BLaER1 (cell line): ENCODE measurements around the gene GDNF.

Experiments
- H3K27ac ChIP-seq: shearing (Covaris generic); formaldehyde crosslinking; 2 replicates; pipeline ENCODE4 v1.8.1; 2022
- H3K27me3 ChIP-seq: shearing (Covaris generic); formaldehyde crosslinking; 2 replicates; pipeline ENCODE4 v1.8.1; 2022
- H3K36me3 ChIP-seq: shearing (Covaris generic); formaldehyde crosslinking; 2 replicates; pipeline ENCODE4 v1.8.1; 2022
- H3K4me1 ChIP-seq: shearing (Covaris generic); formaldehyde crosslinking; 2 replicates; pipeline ENCODE4 v1.8.1; 2022
- H3K4me2 ChIP-seq: shearing (Covaris generic); formaldehyde crosslinking; 2 replicates; pipeline ENCODE4 v1.8.1; 2022
- H3K4me3 ChIP-seq: shearing (Covaris generic); formaldehyde crosslinking; 2 replicates; pipeline ENCODE4 v1.8.1; 2022
- H3K9ac ChIP-seq: shearing (Covaris generic); formaldehyde crosslinking; 2 replicates; pipeline ENCODE4 v1.8.1; 2022
- H3K9me3 ChIP-seq: shearing (Covaris generic); formaldehyde crosslinking; 2 replicates; pipeline ENCODE4 v1.8.1; 2022
- H4K20me1 ChIP-seq: shearing (Covaris generic); formaldehyde crosslinking; 2 replicates; pipeline ENCODE4 v1.8.1; 2022
- Cebpa-rat ChIP-seq: shearing (Covaris generic); IDR thresholded peaks from 2 replicates; pipeline ENCODE4 v1.8.1; 2022

The GDNF gene

DNA sequence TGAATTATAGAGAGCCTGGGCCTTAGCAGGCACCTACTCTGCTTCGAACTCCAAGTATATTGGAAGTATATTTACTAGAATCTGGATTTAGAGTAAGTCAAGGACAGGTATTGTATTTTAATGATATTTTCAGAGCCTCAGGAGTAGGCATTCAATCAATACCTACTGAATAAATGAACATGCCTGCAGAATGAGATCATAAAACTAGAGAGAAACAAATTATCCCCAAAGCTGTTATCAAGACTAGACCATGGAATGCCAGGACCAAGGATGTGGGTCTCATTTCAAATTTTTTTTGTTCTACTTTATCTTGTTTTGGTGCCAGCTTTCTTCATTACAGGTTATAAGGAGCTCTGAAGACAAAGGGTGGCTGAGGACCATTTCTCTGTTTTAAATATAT is 66.0 kb downstream of the GDNF start:
- H3K27ac ChIP-seq: no peak overlapping the region
- H3K36me3 ChIP-seq: no peaks in the 10 kb centered on the region
- H4K20me1 ChIP-seq: no peaks in the 10 kb centered on the region
- no peaks in the 10 kb centered on the region for H3K27me3 ChIP-seq
- no peak overlapping the region for H3K4me3 ChIP-seq
- H3K9me3 ChIP-seq: peaks cover 20% of the 10 kb centered on the region
- no peak for TF ChIP-seq Cebpa-rat
- H3K4me1 ChIP-seq: no peaks in the 10 kb centered on the region
- no peak overlapping the region for H3K9ac ChIP-seq
- no peak overlapping the region for H3K4me2 ChIP-seq

DNA sequence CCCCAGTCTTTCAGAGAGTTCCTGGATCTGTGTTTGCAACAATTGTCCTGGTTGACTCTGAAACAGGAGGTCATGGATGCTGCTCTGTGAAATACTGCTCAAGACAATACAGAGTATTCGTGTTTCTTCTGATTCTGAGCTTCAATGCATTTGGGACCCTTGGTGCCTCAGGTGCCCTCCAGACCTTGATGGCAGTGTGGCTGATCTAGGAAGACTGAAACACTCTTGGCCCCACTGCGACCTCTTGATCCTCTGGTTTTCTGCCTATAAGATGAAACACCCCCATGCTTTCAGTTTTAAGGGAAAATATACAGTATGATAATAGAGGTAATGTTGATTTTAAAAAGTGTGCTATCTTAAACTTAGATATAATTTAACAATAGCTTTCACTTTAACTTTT is 67.6 kb downstream of the GDNF start:
- Histone ChIP-seq H3K4me1 (no peaks in the 10 kb centered on the region), H4K20me1 (no peaks in the 10 kb centered on the region), H3K27me3 (no peaks in the 10 kb centered on the region), H3K9me3 (peaks cover 20% of the 10 kb centered on the region), H3K4me3 (no peak overlapping the region), H3K36me3 (no peaks in the 10 kb centered on the region), H3K4me2 (no peak overlapping the region), H3K27ac (no peak overlapping the region), H3K9ac (no peak overlapping the region)
- no peak for TF ChIP-seq Cebpa-rat

DNA sequence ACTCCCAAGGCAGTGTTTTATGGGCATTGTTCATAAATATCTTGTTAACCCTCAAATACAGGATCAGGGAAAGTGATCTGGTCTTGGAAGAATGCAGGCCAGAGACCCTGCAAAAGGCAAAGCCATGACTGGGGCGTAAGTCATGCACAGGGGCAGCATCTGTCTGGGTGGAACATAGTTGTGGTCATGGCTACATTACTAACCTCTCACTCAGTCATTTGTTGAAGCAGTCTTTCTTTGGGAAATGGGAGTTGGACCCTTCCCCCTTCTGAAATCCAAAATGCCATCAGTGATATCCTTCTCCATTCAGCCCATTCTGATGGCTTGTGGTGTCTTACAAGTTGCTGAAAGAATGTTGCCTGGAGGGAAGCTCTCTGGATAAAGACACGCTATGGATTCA is 68.1 kb downstream of the GDNF start:
- Histone ChIP-seq H3K4me2 (no peak overlapping the region), H3K4me1 (no peaks in the 10 kb centered on the region), H3K4me3 (no peak overlapping the region), H4K20me1 (no peaks in the 10 kb centered on the region), H3K27ac (no peak overlapping the region), H3K9ac (no peak overlapping the region), H3K9me3 (peaks cover 20% of the 10 kb centered on the region), H3K27me3 (no peaks in the 10 kb centered on the region), H3K36me3 (no peaks in the 10 kb centered on the region)
- TF ChIP-seq Cebpa-rat: no peak

- Histone ChIP-seq H3K9ac (no peak overlapping the region), H3K27ac (no peak overlapping the region), H3K4me3 (no peak overlapping the region), H4K20me1 (no peaks in the 10 kb centered on the region), H3K36me3 (no peaks in the 10 kb centered on the region), H3K4me1 (no peaks in the 10 kb centered on the region), H3K4me2 (no peak overlapping the region), H3K27me3 (no peaks in the 10 kb centered on the region), H3K9me3 (peaks cover 20% of the 10 kb centered on the region)
- TF ChIP-seq Cebpa-rat: no peak
These were observed 68.6 kb downstream of the GDNF start for GRCh38 chr5:37771203-37771611.

GRCh38 chr5:37770786-37771185 is 69.1 kb downstream of the GDNF start:
- no peaks in the 10 kb centered on the region for H3K27me3 ChIP-seq
- H4K20me1 ChIP-seq: no peaks in the 10 kb centered on the region
- H3K4me2 ChIP-seq: no peak overlapping the region
- no peaks in the 10 kb centered on the region for H3K36me3 ChIP-seq
- TF ChIP-seq Cebpa-rat: no peak
- no peak overlapping the region for H3K4me3 ChIP-seq
- H3K9me3 ChIP-seq: peaks cover 20% of the 10 kb centered on the region
- no peak overlapping the region for H3K27ac ChIP-seq
- no peaks in the 10 kb centered on the region for H3K4me1 ChIP-seq
- H3K9ac ChIP-seq: no peak overlapping the region

DNA sequence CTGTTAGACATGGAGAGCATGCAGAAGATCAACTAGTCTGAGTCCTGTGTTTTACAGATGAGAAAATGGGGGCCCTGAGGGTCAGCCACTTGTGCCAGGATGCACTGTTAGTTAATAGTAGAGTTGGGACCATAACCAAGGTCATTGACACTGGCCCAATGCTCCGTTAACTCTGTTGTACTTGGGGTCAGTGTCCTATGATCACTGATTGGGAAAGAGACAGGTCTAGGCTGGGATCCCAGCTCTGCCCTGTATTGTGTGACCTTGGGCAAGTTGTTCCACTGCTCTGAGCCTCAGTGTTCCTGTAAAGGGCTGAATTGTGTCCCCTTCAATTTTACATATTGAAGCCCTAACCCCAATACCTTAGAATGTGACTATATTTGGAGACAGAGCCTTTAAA is 70.0 kb downstream of the GDNF start:
- TF ChIP-seq Cebpa-rat: no peak
- Histone ChIP-seq H3K4me2 (no peak overlapping the region), H3K27ac (no peak overlapping the region), H4K20me1 (no peaks in the 10 kb centered on the region), H3K9me3 (peaks cover 12% of the 10 kb centered on the region), H3K36me3 (no peaks in the 10 kb centered on the region), H3K9ac (no peak overlapping the region), H3K27me3 (no peaks in the 10 kb centered on the region), H3K4me3 (no peak overlapping the region), H3K4me1 (no peaks in the 10 kb centered on the region)

- TF ChIP-seq Cebpa-rat: no peak
- Histone ChIP-seq H3K27me3 (no peaks in the 10 kb centered on the region), H3K4me3 (no peak overlapping the region), H3K9ac (no peak overlapping the region), H3K36me3 (no peaks in the 10 kb centered on the region), H3K9me3 (0 out of 2 replicates have a peak, but pooled peaks cover 5% of the 10 kb centered on the region), H3K4me2 (no peak overlapping the region), H3K27ac (no peak overlapping the region), H3K4me1 (no peaks in the 10 kb centered on the region), H4K20me1 (no peaks in the 10 kb centered on the region)
These were observed 70.7 kb downstream of the GDNF start for GRCh38 chr5:37769108-37769507.

DNA sequence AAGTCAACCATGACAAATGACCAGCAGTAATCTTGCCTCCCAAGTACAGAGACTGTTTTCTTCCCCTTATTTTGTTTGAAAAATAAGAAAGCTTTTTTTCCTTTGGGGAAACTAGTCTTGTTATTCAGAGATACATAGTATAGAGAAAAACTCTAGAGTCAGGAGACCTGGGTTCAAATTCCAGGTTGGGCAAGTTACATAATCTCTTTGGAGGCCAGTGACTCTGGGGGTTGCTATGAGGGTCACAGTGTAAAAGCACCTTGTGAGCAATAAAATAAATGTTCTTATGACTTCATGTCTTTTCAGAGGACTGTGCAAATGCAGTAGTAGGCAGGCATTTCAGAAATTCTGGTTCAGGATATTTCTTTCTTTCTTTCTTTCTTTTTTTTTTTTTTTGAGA is 71.5 kb downstream of the GDNF start:
- H3K9ac ChIP-seq: no peak overlapping the region
- no peak overlapping the region for H3K27ac ChIP-seq
- H3K9me3 ChIP-seq: no peaks in the 10 kb centered on the region
- no peaks in the 10 kb centered on the region for H3K36me3 ChIP-seq
- H3K27me3 ChIP-seq: no peaks in the 10 kb centered on the region
- H3K4me2 ChIP-seq: no peak overlapping the region
- TF ChIP-seq Cebpa-rat: no peak
- no peak overlapping the region for H3K4me3 ChIP-seq
- no peaks in the 10 kb centered on the region for H3K4me1 ChIP-seq
- H4K20me1 ChIP-seq: no peaks in the 10 kb centered on the region

DNA sequence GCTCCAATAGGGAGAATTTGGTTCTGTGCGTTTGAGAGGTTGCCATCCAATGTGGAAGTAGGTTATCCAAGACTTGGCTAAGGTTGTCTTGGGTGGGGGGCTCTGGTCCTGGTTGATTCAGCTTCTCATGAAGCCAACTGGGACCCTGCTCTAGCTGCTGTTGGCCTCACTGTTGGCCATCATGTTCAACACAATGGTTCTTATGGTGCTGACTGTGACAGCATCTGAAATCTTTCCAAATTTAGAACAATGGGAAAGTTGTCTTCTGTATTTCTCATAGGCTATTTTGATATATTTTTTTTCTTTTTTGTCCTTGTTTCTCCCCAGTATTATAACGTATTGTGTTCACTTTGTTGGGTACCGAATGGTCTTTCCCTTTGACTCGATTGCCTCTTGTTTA is 71.9 kb downstream of the GDNF start:
- no peaks in the 10 kb centered on the region for H4K20me1 ChIP-seq
- no peak for TF ChIP-seq Cebpa-rat
- H3K27me3 ChIP-seq: no peaks in the 10 kb centered on the region
- no peak overlapping the region for H3K4me2 ChIP-seq
- no peaks in the 10 kb centered on the region for H3K36me3 ChIP-seq
- no peaks in the 10 kb centered on the region for H3K9me3 ChIP-seq
- H3K4me3 ChIP-seq: no peak overlapping the region
- no peaks in the 10 kb centered on the region for H3K4me1 ChIP-seq
- no peak overlapping the region for H3K27ac ChIP-seq
- H3K9ac ChIP-seq: no peak overlapping the region

GRCh38 chr5:37767251-37767650 is 72.6 kb downstream of the GDNF start:
- Histone ChIP-seq H3K4me2 (no peak overlapping the region), H3K4me1 (no peaks in the 10 kb centered on the region), H3K9ac (no peak overlapping the region), H3K4me3 (no peak overlapping the region), H3K36me3 (no peaks in the 10 kb centered on the region), H3K27ac (no peak overlapping the region), H3K9me3 (no peaks in the 10 kb centered on the region), H3K27me3 (no peaks in the 10 kb centered on the region), H4K20me1 (no peaks in the 10 kb centered on the region)
- no peak for TF ChIP-seq Cebpa-rat
